Uterine smooth muscle cell (primary cell): ENCODE measurements around the gene OR8A1. TPM values are rescaled to one million over a fixed set of nuclear protein-coding genes. Genes with fewer than 3 reads are reported as not detected.

Experiments used
- total RNA-seq: library from RNA; depleted of rRNA; stranded (reverse); fragments of >200 nt; gene quantifications from 2 replicates; pipeline ENCODE4 v1.2.3, GENCODE V29; 2014

OR8A1 gene
- not detected in 2 replicates for total RNA-seq

DNA sequence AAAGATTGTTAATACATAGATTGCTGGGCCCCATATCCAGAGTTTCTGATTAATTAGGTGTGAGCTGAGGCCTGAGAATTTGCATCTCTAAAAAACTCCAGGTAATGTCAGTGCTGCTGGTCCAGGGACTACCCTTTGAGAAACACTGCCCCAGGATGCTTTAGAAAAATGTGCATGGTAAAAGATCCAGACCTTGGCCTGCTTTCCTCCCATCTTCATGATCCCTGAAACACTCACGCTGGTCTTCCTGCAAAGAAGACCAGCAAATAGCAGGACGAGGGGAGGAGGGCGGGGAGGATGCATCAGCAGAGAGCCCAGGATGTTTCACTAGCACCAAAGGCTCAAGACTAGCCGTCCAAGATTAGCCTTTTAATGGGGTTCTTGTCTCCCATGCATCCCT, at the start of gene OR8A1:
OR8A1 (plus strand) TSS at position 301 of the 400 bp plus-strand sequence. CDS start 123 bp downstream, outside the sequence.

GRCh38 chr11:124543554-124543953, 26.2 kb upstream of the OR8A1 start, which contains the start of gene OR8B12:
Gene OR8B12, minus strand, starts transcription at chr11:124543654. Its CDS starts 0 bp downstream, at chr11:124543654.

GRCh38 chr11:124611064-124611463, 41.3 kb downstream of the OR8A1 start, which contains the start of gene PANX3:
Gene PANX3, plus strand, starts transcription at chr11:124611428. Its CDS starts 129 bp downstream, at chr11:124611557.

Other genes starting within 250 kb of the OR8A1 start
- gene OR8D2, start 249.8 kb upstream of the OR8A1 start, total RNA-seq, result not detected in 2 replicates
- not detected in 2 replicates for gene OR8B2, start 185.5 kb upstream of the OR8A1 start, total RNA-seq
- not detected in 2 replicates for gene OR8B3, start 171.0 kb upstream of the OR8A1 start, total RNA-seq
- gene OR8B4, start 145.1 kb upstream of the OR8A1 start, total RNA-seq, result not detected in 2 replicates
- not detected in 2 replicates for gene OR8B8, start 124.3 kb upstream of the OR8A1 start, total RNA-seq
- not detected in 2 replicates for gene OR8B12, start 26.3 kb upstream of the OR8A1 start, total RNA-seq
- gene PANX3, start 41.4 kb downstream of the OR8A1 start, total RNA-seq, result not detected in 2 replicates
- gene TBRG1, start 52.9 kb downstream of the OR8A1 start, total RNA-seq, result 22.2 and 32.4 TPM in 2 replicates
- gene SIAE, start 103.7 kb downstream of the OR8A1 start, total RNA-seq, result 10.2 and 21.5 TPM in 2 replicates
- gene SPA17, start 103.9 kb downstream of the OR8A1 start, total RNA-seq, result 17.1 and 26.1 TPM in 2 replicates
- 0.37 and 1.5 TPM in 2 replicates for gene NRGN, start 169.9 kb downstream of the OR8A1 start, total RNA-seq
- gene VSIG2, start 182.3 kb downstream of the OR8A1 start, total RNA-seq, result 0.22 and 0.50 TPM in 2 replicates
- 0.62 and 0.89 TPM in 2 replicates for gene ESAM, start 192.3 kb downstream of the OR8A1 start, total RNA-seq
- gene MSANTD2, start 230.4 kb downstream of the OR8A1 start, total RNA-seq, result 8.5 and 12.3 TPM in 2 replicates